Measurements from ENCODE around the gene GSG1L.
"Not testable (repeated sequence)": the region's sequence is repeated elsewhere in the genome, so short reads cannot be mapped to it uniquely, and the experiment has no call there.

Gene GSG1L

GRCh38 chr16:27961296-27961620 is 102.3 kb downstream of the GSG1L start:
- no peak for DNase-seq (ENCODE audit: low read depth, low spot score)
- H3K27ac ChIP-seq, result no peak overlapping the region

- DNase-seq (ENCODE audit: low read depth, low spot score), result no peak
These were observed 102.8 kb downstream of the GSG1L start for GRCh38 chr16:27960619-27961295.

GRCh38 chr16:27959914-27960313 is 103.6 kb downstream of the GSG1L start:
- no peak for DNase-seq (ENCODE audit: low read depth, low spot score)

More at GRCh38 chr16:27960619-27961295, 102.8 kb downstream of the GSG1L start:
- no peak overlapping the region for H3K27ac ChIP-seq

GRCh38 chr16:27954191-27954590 is 109.3 kb downstream of the GSG1L start:
- no peak overlapping the region for H3K27ac ChIP-seq
- DNase-seq (ENCODE audit: low read depth, low spot score), result no peak

More at GRCh38 chr16:27959914-27960313, 103.6 kb downstream of the GSG1L start:
- no peak overlapping the region for H3K27ac ChIP-seq

- H3K27ac ChIP-seq, result no peak overlapping the region
- no peak for DNase-seq (ENCODE audit: low read depth, low spot score)
These were observed 110.7 kb downstream of the GSG1L start for GRCh38 chr16:27952811-27953210.

- DNase-seq (ENCODE audit: low read depth, low spot score), result no peak
- H3K27ac ChIP-seq, result no peak overlapping the region
These were observed 111.9 kb downstream of the GSG1L start for GRCh38 chr16:27951489-27952120.

- no peak for DNase-seq (ENCODE audit: low read depth, low spot score)
- no peak overlapping the region for H3K27ac ChIP-seq
These were observed 113.2 kb downstream of the GSG1L start for GRCh38 chr16:27950206-27950887.

- no peak overlapping the region for H3K27ac ChIP-seq
These were observed 115.8 kb downstream of the GSG1L start for GRCh38 chr16:27947696-27948095.

GRCh38 chr16:27945233-27945973 is 118.1 kb downstream of the GSG1L start:
- DNase-seq (ENCODE audit: low read depth, low spot score), result no peak
- H3K27ac ChIP-seq, result no peak overlapping the region

More at GRCh38 chr16:27947696-27948095, 115.8 kb downstream of the GSG1L start:
- no peak for DNase-seq (ENCODE audit: low read depth, low spot score)

- no peak for DNase-seq (ENCODE audit: low read depth, low spot score)
- no peak overlapping the region for H3K27ac ChIP-seq
These were observed 119.7 kb downstream of the GSG1L start for GRCh38 chr16:27943766-27944165.

GRCh38 chr16:27942071-27942470 is 121.4 kb downstream of the GSG1L start:
- H3K27ac ChIP-seq; DNase-seq (ENCODE audit: low read depth, low spot score): not testable (repeated sequence)

- H3K27ac ChIP-seq, result no peak overlapping the region
- DNase-seq (ENCODE audit: low read depth, low spot score), result no peak
These were observed 128.4 kb downstream of the GSG1L start for GRCh38 chr16:27935076-27935475.

- no peak for DNase-seq (ENCODE audit: low read depth, low spot score)
- no peak overlapping the region for H3K27ac ChIP-seq
These were observed 130.9 kb downstream of the GSG1L start for GRCh38 chr16:27932542-27933135.

- no peak for DNase-seq (ENCODE audit: low read depth, low spot score)
- no peak overlapping the region for H3K27ac ChIP-seq
These were observed 133.7 kb downstream of the GSG1L start for GRCh38 chr16:27929818-27930217.

- DNase-seq (ENCODE audit: low read depth, low spot score), result no peak
- H3K27ac ChIP-seq, result no peak overlapping the region
These were observed 135.0 kb downstream of the GSG1L start for GRCh38 chr16:27928542-27928941.

- DNase-seq (ENCODE audit: low read depth, low spot score), result no peak
- no peak overlapping the region for H3K27ac ChIP-seq
These were observed 136.1 kb downstream of the GSG1L start for GRCh38 chr16:27927266-27927901.

- no peak for DNase-seq (ENCODE audit: low read depth, low spot score)
These were observed 137.9 kb downstream of the GSG1L start for GRCh38 chr16:27925612-27926011.

GRCh38 chr16:27924411-27925118 is 138.9 kb downstream of the GSG1L start:
- H3K27ac ChIP-seq, result no peak overlapping the region
- DNase-seq (ENCODE audit: low read depth, low spot score), result no peak

More at GRCh38 chr16:27925612-27926011, 137.9 kb downstream of the GSG1L start:
- no peak overlapping the region for H3K27ac ChIP-seq

- no peak for DNase-seq (ENCODE audit: low read depth, low spot score)
- H3K27ac ChIP-seq, result no peak overlapping the region
These were observed 139.8 kb downstream of the GSG1L start for GRCh38 chr16:27923751-27924150.
